Right atrium auricular region (tissue), 2 donors: Measurements from ENCODE around the gene FHIT. TPM values are rescaled to one million over a fixed set of nuclear protein-coding genes. Genes with fewer than 3 reads are reported as not detected.

Experiments
- DNase-seq: peaks from one replicate; pipeline ENCODE4 v3.0.0-alpha.2; 2019; ENCODE audit warnings: low spot score
- H3K27ac ChIP-seq, 2 donors: fragments of 200-600 bp; sonication (generic); 1 replicate in 1 of 2; 2 replicates in 1 of 2; pipeline ENCODE4 v1.5.1; 2016 to 2019
- H3K27me3 ChIP-seq, 2 donors: fragments of 200-600 bp; sonication (generic); one replicate each; pipeline versions ENCODE4 v1.5.1 to v1.6.0; 2017 to 2019
- H3K36me3 ChIP-seq: fragments of 200-600 bp; sonication (generic); one replicate; pipeline ENCODE4 v1.5.1; 2016
- H3K4me1 ChIP-seq, 2 donors: fragments of 200-600 bp; sonication (generic); one replicate each; pipeline versions ENCODE4 v1.5.1 to v1.6.0; 2017 to 2019
- H3K4me3 ChIP-seq, 2 donors: fragments of 200-600 bp; sonication (generic); 1 replicate in 1 of 2; 2 replicates in 1 of 2; pipeline ENCODE4 v1.5.1; 2017 to 2019; ENCODE audit warnings: mild to moderate bottlenecking in 1 of 2, moderate library complexity in 1 of 2
- H3K9me3 ChIP-seq, 2 donors: fragments of 200-600 bp; sonication (generic); one replicate each; pipeline ENCODE4 v1.5.1; 2019
- microRNA-seq, 2 donors: library from miRNA; unstranded; fragments of <30 nt; microRNA quantifications; one replicate each; pipeline ENCODE4, GENCODE V29; 2016 to 2017; ENCODE audit warnings: borderline number of aligned reads in 2 of 2, borderline replicate concordance in 1 of 2
- total RNA-seq, 2 donors: library from RNA; depleted of rRNA; stranded (reverse); fragments of >200 nt; gene quantifications; one replicate each; pipeline ENCODE4 v1.1.0, GENCODE V29; 2016
- TF ChIP-seq, protein P1 (sequence below), 2 donors: fragments of 200-600 bp; sonication (generic); IDR thresholded peaks; one replicate each; pipeline ENCODE4 v1.5.1; 2019; ENCODE audit warnings: antibody characterized with exemption in 2 of 2

The FHIT gene
- total RNA-seq, 2 donors from 2014 or later, result 10.4 to 11.0 TPM

DNA sequence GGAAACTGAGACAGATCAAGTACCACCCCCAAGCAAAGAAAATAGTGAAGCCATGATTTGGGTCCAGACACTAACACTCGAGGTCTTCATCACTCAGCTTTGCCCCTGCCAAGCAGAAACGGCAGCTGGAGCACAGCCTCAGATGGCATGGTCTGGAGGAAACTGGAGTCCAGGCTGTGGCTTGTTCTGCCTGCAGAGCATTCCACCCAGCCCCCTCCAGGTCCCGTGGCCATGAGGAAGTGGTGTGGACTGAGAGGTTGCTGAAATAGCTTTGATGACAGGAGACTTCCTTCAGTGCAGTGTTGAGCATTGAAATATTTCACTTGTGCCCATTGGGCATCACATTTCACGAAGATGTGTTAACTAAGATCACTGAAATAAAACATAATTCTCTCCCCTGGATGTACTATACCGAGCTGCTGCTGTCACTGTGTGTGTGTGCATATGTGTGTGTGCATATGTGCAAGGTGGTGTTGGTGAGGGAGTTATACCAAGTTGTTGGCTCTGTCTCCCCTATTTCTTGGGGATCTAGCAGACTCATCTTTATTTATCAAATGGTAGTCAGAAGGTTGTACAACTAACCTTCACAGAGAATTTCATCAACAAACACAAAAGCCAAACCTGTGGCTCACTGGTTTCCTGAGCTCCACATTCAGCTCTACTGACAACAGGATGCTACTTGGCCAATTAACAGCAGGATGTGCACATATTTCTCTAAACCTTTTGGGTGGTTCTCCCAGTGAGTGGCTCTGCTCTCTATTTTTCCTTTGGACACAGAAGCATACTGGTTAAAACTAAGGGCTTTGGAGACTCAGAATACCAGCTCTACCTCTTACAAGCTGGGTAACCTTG is 1541.3 kb downstream of the FHIT start:
- no peak overlapping the region for H3K4me3 ChIP-seq
- H3K9me3 ChIP-seq, result no peaks in the 10 kb centered on the region
- TF ChIP-seq, protein P1, sequence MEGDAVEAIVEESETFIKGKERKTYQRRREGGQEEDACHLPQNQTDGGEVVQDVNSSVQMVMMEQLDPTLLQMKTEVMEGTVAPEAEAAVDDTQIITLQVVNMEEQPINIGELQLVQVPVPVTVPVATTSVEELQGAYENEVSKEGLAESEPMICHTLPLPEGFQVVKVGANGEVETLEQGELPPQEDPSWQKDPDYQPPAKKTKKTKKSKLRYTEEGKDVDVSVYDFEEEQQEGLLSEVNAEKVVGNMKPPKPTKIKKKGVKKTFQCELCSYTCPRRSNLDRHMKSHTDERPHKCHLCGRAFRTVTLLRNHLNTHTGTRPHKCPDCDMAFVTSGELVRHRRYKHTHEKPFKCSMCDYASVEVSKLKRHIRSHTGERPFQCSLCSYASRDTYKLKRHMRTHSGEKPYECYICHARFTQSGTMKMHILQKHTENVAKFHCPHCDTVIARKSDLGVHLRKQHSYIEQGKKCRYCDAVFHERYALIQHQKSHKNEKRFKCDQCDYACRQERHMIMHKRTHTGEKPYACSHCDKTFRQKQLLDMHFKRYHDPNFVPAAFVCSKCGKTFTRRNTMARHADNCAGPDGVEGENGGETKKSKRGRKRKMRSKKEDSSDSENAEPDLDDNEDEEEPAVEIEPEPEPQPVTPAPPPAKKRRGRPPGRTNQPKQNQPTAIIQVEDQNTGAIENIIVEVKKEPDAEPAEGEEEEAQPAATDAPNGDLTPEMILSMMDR (IDR thresholded peaks at IDR 0.05), result no peak
- DNase-seq, result no peak
- H3K27me3 ChIP-seq, result no peaks in the 10 kb centered on the region
- no peak overlapping the region for H3K27ac ChIP-seq
- H3K36me3 ChIP-seq, result no peaks in the 10 kb centered on the region
- no peaks in the 10 kb centered on the region for H3K4me1 ChIP-seq

DNA sequence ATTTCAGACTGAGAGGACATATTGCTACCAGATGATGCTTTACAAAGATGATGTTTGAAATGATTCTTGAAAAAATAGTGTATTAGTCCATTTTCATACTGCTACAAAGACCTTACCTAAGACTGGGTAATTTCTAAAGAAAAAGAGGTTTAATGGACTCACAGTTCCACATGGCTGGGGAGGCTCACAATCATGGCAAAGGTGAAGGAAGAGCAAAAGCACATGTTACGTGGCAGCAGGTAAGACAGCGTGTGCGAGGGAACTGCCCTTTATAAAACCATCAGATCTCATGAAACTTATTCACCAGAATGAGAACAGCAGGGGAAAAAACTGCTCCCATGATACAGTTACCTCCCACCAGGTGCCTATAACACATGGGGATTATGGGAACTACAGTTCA is 1543.0 kb downstream of the FHIT start:
- Histone ChIP-seq H3K9me3 (no peaks in the 10 kb centered on the region), H3K36me3 (no peaks in the 10 kb centered on the region), H3K4me1 (no peaks in the 10 kb centered on the region), H3K27me3 (no peaks in the 10 kb centered on the region), H3K4me3 (no peak overlapping the region), H3K27ac (no peak overlapping the region)
- TF ChIP-seq, protein P1 (IDR thresholded peaks at IDR 0.05), result no peak
- no peak for DNase-seq

DNA sequence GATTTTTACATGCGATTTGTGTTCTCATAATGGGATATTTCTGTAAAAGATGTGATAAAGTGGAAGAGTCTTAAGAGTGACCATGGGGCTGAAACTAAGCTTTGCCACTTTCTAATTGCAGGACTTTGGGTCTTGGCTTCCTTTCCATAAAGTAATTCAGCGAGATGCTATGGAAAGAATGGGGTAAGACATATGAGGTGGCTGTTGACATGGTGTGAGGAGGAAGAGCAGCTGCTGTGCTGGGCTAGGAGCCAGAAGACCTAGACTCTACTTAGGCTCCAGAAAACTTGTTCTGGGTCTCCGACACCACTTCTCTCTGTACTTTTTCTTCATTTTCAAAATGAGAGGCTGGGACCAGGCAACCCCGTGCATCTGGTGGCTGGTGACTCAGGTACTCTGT is 1547.0 kb downstream of the FHIT start:
- Histone ChIP-seq H3K9me3 (no peaks in the 10 kb centered on the region), H3K4me1 (no peaks in the 10 kb centered on the region), H3K4me3 (no peak overlapping the region), H3K36me3 (no peaks in the 10 kb centered on the region), H3K27me3 (no peaks in the 10 kb centered on the region), H3K27ac (no peak overlapping the region)
- no peak for DNase-seq
- TF ChIP-seq, protein P1 (IDR thresholded peaks at IDR 0.05), result no peak

DNA sequence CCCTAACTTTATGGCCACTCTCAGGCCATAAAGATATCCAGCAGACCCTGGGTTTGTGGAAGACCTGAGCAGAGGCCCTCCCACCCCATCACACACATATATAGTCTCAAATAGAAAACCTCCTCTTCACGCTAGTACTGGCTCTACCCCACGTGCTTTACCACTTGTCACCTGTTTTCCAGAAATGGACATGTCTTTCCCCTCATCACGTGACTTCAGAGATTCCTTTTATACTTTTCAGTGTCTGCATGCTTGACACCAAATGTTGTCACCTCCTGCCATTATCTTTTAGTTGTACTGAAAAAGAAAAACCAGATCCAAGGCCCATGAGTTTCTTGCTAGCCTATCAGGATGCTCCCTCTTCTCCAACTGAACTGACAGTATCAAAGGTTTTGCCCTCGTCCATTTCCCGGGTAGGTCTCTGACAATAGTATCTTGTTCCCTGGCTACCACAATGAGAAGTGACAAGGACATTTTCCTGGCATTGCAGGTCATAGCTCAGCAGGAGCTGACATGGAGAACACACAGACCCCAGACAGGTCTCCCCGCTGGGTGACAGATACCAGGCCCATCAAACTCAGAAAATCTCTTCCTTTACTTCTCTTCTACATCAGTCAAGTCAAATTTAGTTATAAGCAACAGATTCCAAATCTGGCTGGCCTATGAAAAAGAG is 1551.5 kb downstream of the FHIT start:
- H3K36me3 ChIP-seq, result no peaks in the 10 kb centered on the region
- H3K4me3 ChIP-seq, result no peak overlapping the region
- DNase-seq, result no peak
- TF ChIP-seq, protein P1 (IDR thresholded peaks at IDR 0.05), result no peak
- H3K27ac ChIP-seq, result no peak overlapping the region
- H3K27me3 ChIP-seq, result no peaks in the 10 kb centered on the region
- H3K9me3 ChIP-seq, result no peaks in the 10 kb centered on the region
- H3K4me1 ChIP-seq, result no peaks in the 10 kb centered on the region

Small RNA genes lying within 50 kb of the gene (microRNA-seq; reads per million reads assigned to microRNA genes)
- 0 reads per million in 2 donors for gene MIR548BB
